ENCODE results near the gene FCGBP.
"Not testable (repeated sequence)": the region's sequence is repeated elsewhere in the genome, so short reads cannot be mapped to it uniquely, and the experiment has no call there.

The FCGBP gene

GRCh38 chr19:39906820-39907611 is 27.4 kb downstream of the FCGBP start:
- no peak for TF ChIP-seq CTCF (IDR thresholded peaks at IDR 0.05; ENCODE audit: low read depth, low read length)
- no peak for DNase-seq (ENCODE audit: extremely low read depth, low read depth)

GRCh38 chr19:39906283-39906682 is 28.2 kb downstream of the FCGBP start:
- no peak for TF ChIP-seq CTCF (IDR thresholded peaks at IDR 0.05; ENCODE audit: low read depth, low read length)
- no peak for DNase-seq (ENCODE audit: extremely low read depth, low read depth)

- not testable (repeated sequence) for DNase-seq (ENCODE audit: extremely low read depth, low read depth)
Observed at GRCh38 chr19:39903486-39904091, 30.8 kb downstream of the FCGBP start.

GRCh38 chr19:39902326-39902725 is 32.1 kb downstream of the FCGBP start:
- not testable (repeated sequence) for DNase-seq (ENCODE audit: extremely low read depth, low read depth)

- DNase-seq (ENCODE audit: extremely low read depth, low read depth), result not testable (repeated sequence)
Observed at GRCh38 chr19:39901681-39902080, 32.8 kb downstream of the FCGBP start.

- not testable (repeated sequence) for DNase-seq (ENCODE audit: extremely low read depth, low read depth)
Observed at GRCh38 chr19:39898858-39899257, 35.6 kb downstream of the FCGBP start.

- not testable (repeated sequence) for DNase-seq (ENCODE audit: extremely low read depth, low read depth)
- peak; percentile 35 for TF ChIP-seq CTCF (IDR thresholded peaks at IDR 0.05; ENCODE audit: low read depth, low read length)
Observed at GRCh38 chr19:39897511-39898245, 36.8 kb downstream of the FCGBP start.

- not testable (repeated sequence) for DNase-seq (ENCODE audit: extremely low read depth, low read depth)
Observed at GRCh38 chr19:39895096-39895495, 39.3 kb downstream of the FCGBP start.

GRCh38 chr19:39894236-39894606 is 40.2 kb downstream of the FCGBP start:
- not testable (repeated sequence) for DNase-seq (ENCODE audit: extremely low read depth, low read depth)

- DNase-seq (ENCODE audit: extremely low read depth, low read depth), result not testable (repeated sequence)
Observed at GRCh38 chr19:39893366-39894235, 40.8 kb downstream of the FCGBP start.

GRCh38 chr19:39892506-39892902 is 41.9 kb downstream of the FCGBP start:
- not testable (repeated sequence) for DNase-seq (ENCODE audit: extremely low read depth, low read depth)

- not testable (repeated sequence) for DNase-seq (ENCODE audit: extremely low read depth, low read depth)
Observed at GRCh38 chr19:39891660-39892505, 42.6 kb downstream of the FCGBP start.
